Measurements from ENCODE around the gene ABHD11. TPM values are rescaled to one million over a fixed set of nuclear protein-coding genes. Genes with fewer than 3 reads are reported as not detected.

The ABHD11 gene
- total and polyA plus RNA-seq, 2 donors: 10.2 to 22.8 TPM

- no peak for DNase-seq (ENCODE audit: low read depth in 6 of 9, low spot score in 9 of 9)
- Histone ChIP-seq H3K9me3 (ENCODE audit: control insufficient read depth in 2 of 2, insufficient read depth in 1 of 2, low read length in 1 of 2) (no peaks in the 10 kb centered on the region), H3K27ac (ENCODE audit: low read depth in 1 of 2, low read length in 1 of 2) (peak overlapping the region; percentile 72 to 85), H3K27me3 (ENCODE audit: control insufficient read depth in 2 of 2, insufficient read depth in 1 of 2, low read length in 1 of 2) (peaks cover 0 to 31% of the 10 kb centered on the region in 2 donors), H3K4me1 (ENCODE audit: control insufficient read depth in 2 of 2, insufficient read depth in 2 of 2, low read length in 2 of 2) (peaks cover 13 to 24% of the 10 kb centered on the region in 2 donors), H3K36me3 (ENCODE audit: control insufficient read depth in 2 of 2, insufficient read depth in 2 of 2, low read length in 1 of 2) (peaks cover 8 to 11% of the 10 kb centered on the region in 2 donors), H3K4me3 (ENCODE audit: low read length in 2 of 2) (peak overlapping the region; percentile 86 to 88)
- 62% methylated on average over 13 of the region's 13 CpGs for WGBS
These were observed 775 bp upstream of the ABHD11 start for GRCh38 chr7:73739387-73739767.

GRCh38 chr7:73738220-73738611 is 386 bp downstream of the ABHD11 start:
- under 1% methylated on average over 24 of the region's 24 CpGs for WGBS

GRCh38 chr7:73737491-73738219 is 947 bp downstream of the ABHD11 start:
- H3K36me3 ChIP-seq (ENCODE audit: control insufficient read depth in 2 of 2, insufficient read depth in 2 of 2, low read length in 1 of 2): peaks cover 8 to 11% of the 10 kb centered on the region in 2 donors
- 84% methylated on average over 17 of the region's 17 CpGs for WGBS
- H3K27ac ChIP-seq (ENCODE audit: low read depth in 1 of 2, low read length in 1 of 2): no peak overlapping the region
- H3K27me3 ChIP-seq (ENCODE audit: control insufficient read depth in 2 of 2, insufficient read depth in 1 of 2, low read length in 1 of 2): peaks cover 0 to 16% of the 10 kb centered on the region in 2 donors
- peak overlapping the region; percentile 86 to 88 for H3K4me3 ChIP-seq (ENCODE audit: low read length in 2 of 2)
- no peak for DNase-seq (ENCODE audit: low read depth in 6 of 9, low spot score in 9 of 9)
- H3K9me3 ChIP-seq (ENCODE audit: control insufficient read depth in 2 of 2, insufficient read depth in 1 of 2, low read length in 1 of 2): no peaks in the 10 kb centered on the region
- H3K4me1 ChIP-seq (ENCODE audit: control insufficient read depth in 2 of 2, insufficient read depth in 2 of 2, low read length in 2 of 2): peaks cover 13 to 21% of the 10 kb centered on the region in 2 donors

More at GRCh38 chr7:73738220-73738611, 386 bp downstream of the ABHD11 start:
- peaks cover 0 to 22% of the 10 kb centered on the region in 2 donors for H3K27me3 ChIP-seq (ENCODE audit: control insufficient read depth in 2 of 2, insufficient read depth in 1 of 2, low read length in 1 of 2)
- peak in 5 of 9 donors; percentile 42 to 64 (median 57) for DNase-seq (ENCODE audit: low read depth in 6 of 9, low spot score in 9 of 9)
- peak overlapping the region; percentile 86 to 88 for H3K4me3 ChIP-seq (ENCODE audit: low read length in 2 of 2)
- peak overlapping the region; percentile 78 to 82 for H3K27ac ChIP-seq (ENCODE audit: low read depth in 1 of 2, low read length in 1 of 2)
- H3K4me1 ChIP-seq (ENCODE audit: control insufficient read depth in 2 of 2, insufficient read depth in 2 of 2, low read length in 2 of 2): peaks cover 13 to 24% of the 10 kb centered on the region in 2 donors
- no peaks in the 10 kb centered on the region for H3K9me3 ChIP-seq (ENCODE audit: control insufficient read depth in 2 of 2, insufficient read depth in 1 of 2, low read length in 1 of 2)
- peaks cover 8 to 11% of the 10 kb centered on the region in 2 donors for H3K36me3 ChIP-seq (ENCODE audit: control insufficient read depth in 2 of 2, insufficient read depth in 2 of 2, low read length in 1 of 2)

GRCh38 chr7:73736885-73737284 is 1.7 kb downstream of the ABHD11 start:
- Histone ChIP-seq H3K4me1 (ENCODE audit: control insufficient read depth in 2 of 2, insufficient read depth in 2 of 2, low read length in 2 of 2) (peaks cover 13 to 15% of the 10 kb centered on the region in 2 donors), H3K27ac (ENCODE audit: low read depth in 1 of 2, low read length in 1 of 2) (no peak overlapping the region)
- DNase-seq (ENCODE audit: low read depth in 6 of 9, low spot score in 9 of 9): no peak

GRCh38 chr7:73735528-73735905 is 3.1 kb downstream of the ABHD11 start:
- Histone ChIP-seq H3K27ac (ENCODE audit: low read depth in 1 of 2, low read length in 1 of 2) (no peak overlapping the region), H3K4me1 (ENCODE audit: control insufficient read depth in 2 of 2, insufficient read depth in 2 of 2, low read length in 2 of 2) (peaks cover 13 to 15% of the 10 kb centered on the region in 2 donors), H3K27me3 (ENCODE audit: control insufficient read depth in 2 of 2, insufficient read depth in 1 of 2, low read length in 1 of 2) (peaks cover 0 to 3% of the 10 kb centered on the region in 2 donors), H3K9me3 (ENCODE audit: control insufficient read depth in 2 of 2, insufficient read depth in 1 of 2, low read length in 1 of 2) (no peaks in the 10 kb centered on the region), H3K36me3 (ENCODE audit: control insufficient read depth in 2 of 2, insufficient read depth in 2 of 2, low read length in 1 of 2) (peaks cover 8 to 11% of the 10 kb centered on the region in 2 donors), H3K4me3 (ENCODE audit: low read length in 2 of 2) (no peak overlapping the region)
- no peak for DNase-seq (ENCODE audit: low read depth in 6 of 9, low spot score in 9 of 9)
- WGBS: 98% methylated on average over 8 of the region's 8 CpGs

More at GRCh38 chr7:73736885-73737284, 1.7 kb downstream of the ABHD11 start:
- 96% methylated on average over 14 of the region's 14 CpGs for WGBS
- Histone ChIP-seq H3K36me3 (ENCODE audit: control insufficient read depth in 2 of 2, insufficient read depth in 2 of 2, low read length in 1 of 2) (peaks cover 8 to 11% of the 10 kb centered on the region in 2 donors), H3K9me3 (ENCODE audit: control insufficient read depth in 2 of 2, insufficient read depth in 1 of 2, low read length in 1 of 2) (no peaks in the 10 kb centered on the region), H3K4me3 (ENCODE audit: low read length in 2 of 2) (no peak overlapping the region), H3K27me3 (ENCODE audit: control insufficient read depth in 2 of 2, insufficient read depth in 1 of 2, low read length in 1 of 2) (peaks cover 0 to 10% of the 10 kb centered on the region in 2 donors)

GRCh38 chr7:73734619-73735527 is 3.7 kb downstream of the ABHD11 start:
- WGBS: 70% methylated on average over 16 of the region's 16 CpGs
- Histone ChIP-seq H3K36me3 (ENCODE audit: control insufficient read depth in 2 of 2, insufficient read depth in 2 of 2, low read length in 1 of 2) (peaks cover 8 to 11% of the 10 kb centered on the region in 2 donors), H3K9me3 (ENCODE audit: control insufficient read depth in 2 of 2, insufficient read depth in 1 of 2, low read length in 1 of 2) (no peaks in the 10 kb centered on the region), H3K27ac (ENCODE audit: low read depth in 1 of 2, low read length in 1 of 2) (peak overlapping the region; percentile 19 to 64), H3K27me3 (ENCODE audit: control insufficient read depth in 2 of 2, insufficient read depth in 1 of 2, low read length in 1 of 2) (peaks cover 0 to 3% of the 10 kb centered on the region in 2 donors), H3K4me1 (ENCODE audit: control insufficient read depth in 2 of 2, insufficient read depth in 2 of 2, low read length in 2 of 2) (peaks cover 13 to 15% of the 10 kb centered on the region in 2 donors), H3K4me3 (ENCODE audit: low read length in 2 of 2) (no peak overlapping the region)
- peak in 8 of 9 donors; percentile 53 to 92 (median 76) for DNase-seq (ENCODE audit: low read depth in 6 of 9, low spot score in 9 of 9)

- Histone ChIP-seq H3K27me3 (ENCODE audit: control insufficient read depth in 2 of 2, insufficient read depth in 1 of 2, low read length in 1 of 2) (peaks cover 0 to 7% of the 10 kb centered on the region in 2 donors), H3K4me3 (ENCODE audit: low read length in 2 of 2) (no peak overlapping the region), H3K36me3 (ENCODE audit: control insufficient read depth in 2 of 2, insufficient read depth in 2 of 2, low read length in 1 of 2) (peaks cover 8% of the 10 kb centered on the region in 2 donors), H3K9me3 (ENCODE audit: control insufficient read depth in 2 of 2, insufficient read depth in 1 of 2, low read length in 1 of 2) (no peaks in the 10 kb centered on the region), H3K4me1 (ENCODE audit: control insufficient read depth in 2 of 2, insufficient read depth in 2 of 2, low read length in 2 of 2) (peaks cover 0 to 2% of the 10 kb centered on the region in 2 donors), H3K27ac (ENCODE audit: low read depth in 1 of 2, low read length in 1 of 2) (no peak overlapping the region)
- WGBS: 61% methylated on average over 2 of the region's 2 CpGs
- DNase-seq (ENCODE audit: low read depth in 6 of 9, low spot score in 9 of 9): no peak
These were observed 6.2 kb downstream of the ABHD11 start for GRCh38 chr7:73732397-73732796.

GRCh38 chr7:73730485-73730884 is 8.1 kb downstream of the ABHD11 start:
- Histone ChIP-seq H3K27ac (ENCODE audit: low read depth in 1 of 2, low read length in 1 of 2) (no peak overlapping the region), H3K4me3 (ENCODE audit: low read length in 2 of 2) (no peak overlapping the region), H3K9me3 (ENCODE audit: control insufficient read depth in 2 of 2, insufficient read depth in 1 of 2, low read length in 1 of 2) (no peaks in the 10 kb centered on the region), H3K27me3 (ENCODE audit: control insufficient read depth in 2 of 2, insufficient read depth in 1 of 2, low read length in 1 of 2) (peaks cover 3 to 19% of the 10 kb centered on the region in 2 donors), H3K36me3 (ENCODE audit: control insufficient read depth in 2 of 2, insufficient read depth in 2 of 2, low read length in 1 of 2) (no peaks in the 10 kb centered on the region), H3K4me1 (ENCODE audit: control insufficient read depth in 2 of 2, insufficient read depth in 2 of 2, low read length in 2 of 2) (peaks cover 0 to 2% of the 10 kb centered on the region in 2 donors)
- DNase-seq (ENCODE audit: low read depth in 6 of 9, low spot score in 9 of 9): no peak
- 7% methylated on average over 3 of the region's 3 CpGs for WGBS

Data from thymus (tissue), 11 donors.